ENCODE measurements around the gene CREB1. TPM values are rescaled to one million over a fixed set of nuclear protein-coding genes. Genes with fewer than 3 reads are reported as not detected.

CREB1 gene
- total RNA-seq, 2 donors from 2014 or later, result 32.5 to 32.9 TPM

GRCh38 chr2:207483477-207483876, 46.3 kb upstream of the CREB1 start:
- TF ChIP-seq CTCF (IDR thresholded peaks at IDR 0.05), result no peak
- no peak overlapping the region for H3K4me3 ChIP-seq
- DNase-seq (ENCODE audit: low spot score), result no peak
- H3K27ac ChIP-seq, result peak overlapping the region in 1 of 2 donors; percentile 82
- H3K27me3 ChIP-seq, result no peaks in the 10 kb centered on the region
- peaks cover 0 to 13% of the 10 kb centered on the region in 2 donors for H3K4me1 ChIP-seq
- no peaks in the 10 kb centered on the region for H3K36me3 ChIP-seq
- H3K9me3 ChIP-seq, result no peaks in the 10 kb centered on the region

- Histone ChIP-seq H3K27ac (peak overlapping the region; percentile 52 to 82), H3K4me1 (peaks cover 0 to 13% of the 10 kb centered on the region in 2 donors)
- DNase-seq (ENCODE audit: low spot score), result no peak
Measured at GRCh38 chr2:207484444-207485391, 45.0 kb upstream of the CREB1 start.

DNA sequence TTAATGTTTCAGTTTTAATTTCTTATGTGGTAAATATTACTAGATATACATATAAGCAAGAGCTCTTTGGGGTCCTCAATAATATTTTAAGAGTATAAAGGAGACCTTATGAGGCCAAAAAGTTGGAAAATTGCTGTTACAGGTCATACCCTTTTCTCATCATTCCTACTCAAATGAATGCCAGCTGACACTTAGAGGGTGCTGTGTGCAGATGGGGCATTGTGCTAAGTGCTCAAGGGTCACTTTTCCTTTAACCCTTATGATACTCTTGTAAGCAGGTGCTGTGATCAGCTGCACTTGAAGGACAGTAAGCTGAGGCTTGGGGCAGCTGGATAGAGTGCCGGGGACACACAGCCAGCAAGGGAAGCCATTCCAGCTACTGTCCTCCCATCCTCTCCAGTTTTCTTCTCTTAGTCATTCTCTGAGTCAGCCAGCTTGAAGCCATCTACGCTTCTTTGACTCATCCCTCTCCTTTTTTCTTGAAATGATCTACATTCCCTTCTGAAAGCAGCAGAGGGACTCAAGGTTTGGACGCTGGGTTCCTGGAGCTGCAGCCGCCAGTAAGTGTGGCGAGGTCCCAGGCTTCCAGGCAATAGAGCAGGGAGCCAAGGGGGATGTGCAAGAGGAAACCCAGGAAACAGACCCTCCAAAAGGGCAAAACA, 42.0 kb upstream of the CREB1 start:
- TF ChIP-seq CTCF (IDR thresholded peaks at IDR 0.05), result no peak
- H3K27me3 ChIP-seq, result no peaks in the 10 kb centered on the region
- H3K27ac ChIP-seq, result peak overlapping the region; percentile 42 to 57
- DNase-seq (ENCODE audit: low spot score), result no peak
- no peak overlapping the region for H3K4me3 ChIP-seq
- H3K9me3 ChIP-seq, result no peaks in the 10 kb centered on the region
- H3K36me3 ChIP-seq, result no peaks in the 10 kb centered on the region
- peaks cover 0 to 14% of the 10 kb centered on the region in 2 donors for H3K4me1 ChIP-seq

More at GRCh38 chr2:207484444-207485391, 45.0 kb upstream of the CREB1 start:
- no peaks in the 10 kb centered on the region for H3K27me3 ChIP-seq
- TF ChIP-seq CTCF (IDR thresholded peaks at IDR 0.05), result no peak
- H3K9me3 ChIP-seq, result no peaks in the 10 kb centered on the region
- H3K4me3 ChIP-seq, result no peak overlapping the region
- H3K36me3 ChIP-seq, result no peaks in the 10 kb centered on the region

DNA sequence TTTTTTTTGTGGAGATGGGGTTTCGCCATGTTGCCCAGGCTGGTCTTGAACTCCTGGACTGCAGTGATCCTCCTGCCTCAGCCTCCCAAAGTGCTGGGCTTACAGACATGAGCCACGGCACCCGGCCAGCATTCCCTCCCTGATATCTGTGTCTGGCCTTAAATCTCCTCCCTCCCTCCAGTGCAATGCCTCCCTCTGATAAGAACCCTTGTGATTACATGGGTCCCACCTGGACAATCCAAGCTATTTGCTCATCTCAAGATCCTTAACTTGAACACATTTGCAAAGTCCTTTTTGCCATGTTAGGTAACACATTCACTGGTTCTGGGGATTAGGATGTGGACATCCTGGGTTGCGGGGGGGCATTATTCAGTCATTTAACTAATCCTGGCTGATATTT, 40.5 kb upstream of the CREB1 start:
- no peak for DNase-seq (ENCODE audit: low spot score)
- Histone ChIP-seq H3K36me3 (no peaks in the 10 kb centered on the region), H3K9me3 (no peaks in the 10 kb centered on the region), H3K4me3 (no peak overlapping the region), H3K4me1 (peaks cover 0 to 14% of the 10 kb centered on the region in 2 donors), H3K27me3 (no peaks in the 10 kb centered on the region), H3K27ac (peak overlapping the region in 1 of 2 donors; percentile 57)
- no peak for TF ChIP-seq CTCF (IDR thresholded peaks at IDR 0.05)

DNA sequence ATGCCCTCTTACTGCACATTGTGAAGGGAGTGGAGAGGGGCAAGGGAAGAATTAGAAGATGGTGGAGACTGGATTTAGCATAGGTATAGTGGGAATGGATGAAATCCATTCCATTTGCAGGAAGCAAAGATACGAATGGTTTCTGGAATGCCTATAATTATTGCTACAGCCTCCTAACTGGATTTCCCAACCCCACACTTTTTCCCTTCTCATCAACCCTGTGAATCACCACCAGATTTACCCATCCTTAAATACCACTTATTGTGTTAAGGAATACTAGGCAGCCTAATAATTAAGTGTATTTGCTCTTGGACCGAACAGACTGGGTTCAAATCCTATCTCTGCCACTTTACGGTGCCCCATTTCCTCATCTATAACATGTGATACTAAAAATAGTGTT, 39.3 kb upstream of the CREB1 start:
- H3K27ac ChIP-seq, result peak overlapping the region; percentile 51 to 77
- no peak overlapping the region for H3K4me3 ChIP-seq
- H3K9me3 ChIP-seq, result no peaks in the 10 kb centered on the region
- no peaks in the 10 kb centered on the region for H3K27me3 ChIP-seq
- no peak for TF ChIP-seq CTCF (IDR thresholded peaks at IDR 0.05)
- no peak for DNase-seq (ENCODE audit: low spot score)
- H3K36me3 ChIP-seq, result no peaks in the 10 kb centered on the region
- H3K4me1 ChIP-seq, result peaks cover 0 to 14% of the 10 kb centered on the region in 2 donors

Measured in right atrium auricular region (tissue), 2 donors.